Trophoblast cell (in vitro differentiated cells and primary cell): ENCODE data around the gene SLC22A16.

Experiments
- DNase-seq, 2 donors: peaks; one replicate each; pipeline ENCODE4 v3.0.0-alpha.2; 2016
- H2AFZ ChIP-seq: 2 replicates; pipeline ENCODE4 v1.6.1; 2013; ENCODE audit warnings: low read length, moderate library complexity, mild to moderate bottlenecking; ENCODE audit not compliant: insufficient read depth, poor library complexity
- H2AK5ac ChIP-seq: 2 replicates; pipeline ENCODE4 v1.6.1; 2013; ENCODE audit warnings: mild to moderate bottlenecking, low read length
- H2BK120ac ChIP-seq: 2 replicates; pipeline ENCODE4 v1.6.1; 2013; ENCODE audit warnings: low read length, mild to moderate bottlenecking, moderate library complexity; ENCODE audit not compliant: insufficient read depth, poor library complexity
- H2BK12ac ChIP-seq: 2 replicates; pipeline ENCODE4 v1.6.1; 2013; ENCODE audit warnings: mild to moderate bottlenecking, low read length, moderate library complexity
- H2BK5ac ChIP-seq: 2 replicates; pipeline ENCODE4 v1.6.1; 2013; ENCODE audit warnings: low read length, low read depth, moderate library complexity, mild to moderate bottlenecking; ENCODE audit not compliant: poor library complexity
- H3K14ac ChIP-seq: 2 replicates; pipeline ENCODE4 v1.6.1; 2013; ENCODE audit warnings: mild to moderate bottlenecking, low read length
- H3K18ac ChIP-seq: 2 replicates; pipeline ENCODE4 v1.6.1; 2013; ENCODE audit warnings: mild to moderate bottlenecking, low read length
- H3K23ac ChIP-seq: 2 replicates; pipeline ENCODE4 v1.6.1; 2013; ENCODE audit warnings: low read length
- H3K27ac ChIP-seq: 2 replicates; pipeline ENCODE4 v1.5.1; 2013; ENCODE audit warnings: low read depth, mild to moderate bottlenecking, inconsistent platforms, low read length, moderate library complexity
- H3K27me3 ChIP-seq: 2 replicates; pipeline ENCODE4 v1.6.1; 2013; ENCODE audit warnings: inconsistent platforms, mild to moderate bottlenecking, low read length, moderate library complexity; ENCODE audit not compliant: insufficient read depth
- H3K36me3 ChIP-seq, 2 experiments: 1 replicate in 1 of 2; 2 replicates in 1 of 2; pipeline ENCODE4 v1.6.1; 2013; ENCODE audit warnings: low read length in 2 of 2, mild to moderate bottlenecking in 2 of 2, moderate library complexity in 1 of 2; ENCODE audit not compliant: insufficient read depth in 2 of 2, control insufficient read depth in 1 of 2
- H3K4ac ChIP-seq: 2 replicates; pipeline ENCODE4 v1.6.1; 2013; ENCODE audit warnings: low read depth, mild to moderate bottlenecking, low read length, moderate library complexity
- H3K4me1 ChIP-seq, 2 experiments: 1 replicate in 1 of 2; 2 replicates in 1 of 2; pipeline ENCODE4 v1.6.1; 2013; ENCODE audit warnings: low read length in 2 of 2, mild to moderate bottlenecking in 2 of 2, moderate library complexity in 1 of 2; ENCODE audit not compliant: insufficient read depth in 2 of 2, control insufficient read depth in 1 of 2
- H3K4me2 ChIP-seq: 2 replicates; pipeline ENCODE4 v1.6.1; 2013; ENCODE audit warnings: inconsistent platforms, mild to moderate bottlenecking, low read length, moderate library complexity
- H3K4me3 ChIP-seq: 2 replicates; pipeline ENCODE4 v1.5.1; 2013; ENCODE audit warnings: mild to moderate bottlenecking, low read depth, low read length, inconsistent platforms
- H3K79me1 ChIP-seq: one replicate; pipeline ENCODE4 v1.6.1; 2013; ENCODE audit warnings: low read length
- H3K79me2 ChIP-seq: 2 replicates; pipeline ENCODE4 v1.6.1; 2013; ENCODE audit warnings: low read length, mild to moderate bottlenecking; ENCODE audit not compliant: control insufficient read depth, insufficient read depth, poor library complexity
- H3K9ac ChIP-seq: 2 replicates; pipeline ENCODE4 v1.6.1; 2013; ENCODE audit warnings: mild to moderate bottlenecking, low read length
- H3K9me3 ChIP-seq: 2 replicates; pipeline ENCODE4 v1.6.1; 2013; ENCODE audit warnings: low read depth, mild to moderate bottlenecking, control low read depth, inconsistent platforms, low read length; ENCODE audit not compliant: insufficient read depth
- H4K12ac ChIP-seq: 2 replicates; pipeline ENCODE4 v1.6.1; 2013; ENCODE audit warnings: low read depth, mild to moderate bottlenecking, low read length, moderate library complexity
- H4K8ac ChIP-seq: 2 replicates; pipeline ENCODE4 v1.6.1; 2013; ENCODE audit warnings: low read depth, mild to moderate bottlenecking, low read length, moderate library complexity
- H4K91ac ChIP-seq: one replicate; pipeline ENCODE4 v1.6.1; 2013; ENCODE audit warnings: low read depth, mild to moderate bottlenecking, low read length, moderate library complexity
- WGBS: extraction: QIAGEN DNeasy Blood & Tissue Kit; methylation state at CpG from one replicate; pipeline ENCODE4 v1.1.7; 2013; ENCODE audit warnings: missing lambda C conversion rate; ENCODE audit not compliant: insufficient read length, insufficient coverage; ENCODE audit errors: extremely low coverage; 5-methylcytosine and 5-hydroxymethylcytosine counted together

SLC22A16 gene

GRCh38 chr6:110399219-110400071 lies 77.0 kb downstream of the SLC22A16 start:
- Histone ChIP-seq H3K79me2 (no peaks in the 10 kb centered on the region), H4K8ac (no peak overlapping the region), H3K23ac (no peak overlapping the region), H2AK5ac (no peak overlapping the region), H3K9me3 (no peaks in the 10 kb centered on the region), H3K4ac (no peak overlapping the region), H3K4me2 (no peak overlapping the region), H3K36me3 (no peaks in the 10 kb centered on the region), H3K18ac (no peak overlapping the region), H3K9ac (no peak overlapping the region), H2AFZ (no peak overlapping the region), H3K27ac (no peak overlapping the region), H3K4me1 (no peaks in the 10 kb centered on the region), H2BK5ac (no peak overlapping the region), H3K4me3 (no peak overlapping the region), H4K12ac (no peak overlapping the region), H2BK120ac (no peak overlapping the region), H3K79me1 (no peaks in the 10 kb centered on the region), H3K27me3 (no peaks in the 10 kb centered on the region), H2BK12ac (no peak overlapping the region), H3K14ac (no peak overlapping the region), H4K91ac (no peak overlapping the region)
- WGBS: no CpG with 5 or more reads among the region's 43 CpGs
- DNase-seq: no peak

- H3K18ac ChIP-seq: no peak overlapping the region
Measured at GRCh38 chr6:110398778-110399177, 77.6 kb downstream of the SLC22A16 start.

GRCh38 chr6:110395221-110395620 lies 81.2 kb downstream of the SLC22A16 start:
- Histone ChIP-seq H3K14ac (no peak overlapping the region), H4K8ac (no peak overlapping the region), H3K79me1 (no peaks in the 10 kb centered on the region), H3K4me3 (no peak overlapping the region), H2AK5ac (no peak overlapping the region), H2BK12ac (no peak overlapping the region), H3K4ac (no peak overlapping the region), H4K12ac (no peak overlapping the region), H3K23ac (no peak overlapping the region), H3K27me3 (no peaks in the 10 kb centered on the region), H3K36me3 (no peaks in the 10 kb centered on the region), H3K27ac (no peak overlapping the region), H2AFZ (no peak overlapping the region), H3K4me2 (no peak overlapping the region), H3K4me1 (peaks cover 0 to 1% of the 10 kb centered on the region in 2 experiments), H4K91ac (no peak overlapping the region), H3K79me2 (no peaks in the 10 kb centered on the region), H3K9me3 (no peaks in the 10 kb centered on the region), H3K9ac (no peak overlapping the region), H2BK120ac (no peak overlapping the region), H3K18ac (no peak overlapping the region), H2BK5ac (no peak overlapping the region)
- DNase-seq: no peak
- WGBS: no CpG with 5 or more reads among the region's 4 CpGs

More at GRCh38 chr6:110398778-110399177, 77.6 kb downstream of the SLC22A16 start:
- no peaks in the 10 kb centered on the region for H3K9me3 ChIP-seq
- no peak overlapping the region for H2BK5ac ChIP-seq
- H2BK120ac ChIP-seq: no peak overlapping the region
- H2AK5ac ChIP-seq: no peak overlapping the region
- no peak overlapping the region for H2AFZ ChIP-seq
- H3K9ac ChIP-seq: no peak overlapping the region
- H4K8ac ChIP-seq: no peak overlapping the region
- no peak overlapping the region for H3K27ac ChIP-seq
- no peak overlapping the region for H3K4ac ChIP-seq
- H4K12ac ChIP-seq: no peak overlapping the region
- H3K79me1 ChIP-seq: no peaks in the 10 kb centered on the region
- no peak overlapping the region for H3K4me3 ChIP-seq
- no peak overlapping the region for H3K14ac ChIP-seq
- H3K27me3 ChIP-seq: no peaks in the 10 kb centered on the region
- H3K79me2 ChIP-seq: no peaks in the 10 kb centered on the region
- no peaks in the 10 kb centered on the region for H3K4me1 ChIP-seq
- H3K4me2 ChIP-seq: no peak overlapping the region
- H3K23ac ChIP-seq: no peak overlapping the region
- no peak for DNase-seq
- H4K91ac ChIP-seq: no peak overlapping the region
- no peaks in the 10 kb centered on the region for H3K36me3 ChIP-seq
- WGBS: no CpG with 5 or more reads among the region's 4 CpGs
- no peak overlapping the region for H2BK12ac ChIP-seq

- no peak overlapping the region for H3K27ac ChIP-seq
- H3K14ac ChIP-seq: no peak overlapping the region
- H3K23ac ChIP-seq: no peak overlapping the region
- no peak overlapping the region for H2BK12ac ChIP-seq
- H3K36me3 ChIP-seq: no peaks in the 10 kb centered on the region
- H3K79me1 ChIP-seq: peaks cover 3% of the 10 kb centered on the region
- no peak overlapping the region for H4K8ac ChIP-seq
- no peak overlapping the region for H2AK5ac ChIP-seq
- peaks cover 4 to 8% of the 10 kb centered on the region in 2 experiments for H3K4me1 ChIP-seq
- H3K79me2 ChIP-seq: peaks cover under 1% of the 10 kb centered on the region
- no peak overlapping the region for H3K4ac ChIP-seq
- H4K12ac ChIP-seq: no peak overlapping the region
- H2BK5ac ChIP-seq: no peak overlapping the region
- H3K9ac ChIP-seq: no peak overlapping the region
- no peaks in the 10 kb centered on the region for H3K9me3 ChIP-seq
- no peak overlapping the region for H3K4me3 ChIP-seq
- H3K18ac ChIP-seq: no peak overlapping the region
- WGBS: no CpG with 5 or more reads among the region's 4 CpGs
- DNase-seq: no peak
- no peak overlapping the region for H2BK120ac ChIP-seq
- no peaks in the 10 kb centered on the region for H3K27me3 ChIP-seq
- H2AFZ ChIP-seq: no peak overlapping the region
- no peak overlapping the region for H3K4me2 ChIP-seq
- no peak overlapping the region for H4K91ac ChIP-seq
Measured at GRCh38 chr6:110394409-110394808, 82.0 kb downstream of the SLC22A16 start.
